Measurements from ENCODE around the gene MORC1.
"Not testable (repeated sequence)": the region's sequence is repeated elsewhere in the genome, so short reads cannot be mapped to it uniquely, and the experiment has no call there.

The MORC1 gene

GRCh38 chr3:109117939-109118338 is at the start of gene MORC1:
MORC1 (minus strand) TSS chr3:109118134; CDS start chr3:109118059, 75 bp downstream.
- DNase-seq, result no peak

GRCh38 chr3:109165905-109166304 is 48.0 kb upstream of the MORC1 start:
- DNase-seq, result no peak

GRCh38 chr3:109161487-109162123 is 43.7 kb upstream of the MORC1 start:
- no peak for DNase-seq

- DNase-seq, result no peak
Measured at GRCh38 chr3:109155828-109156227, 37.9 kb upstream of the MORC1 start.

- DNase-seq, result no peak
Measured at GRCh38 chr3:109154979-109155378, 37.0 kb upstream of the MORC1 start.

- no peak for DNase-seq
Measured at GRCh38 chr3:109152320-109152719, 34.4 kb upstream of the MORC1 start.

GRCh38 chr3:109149078-109149477 is 31.1 kb upstream of the MORC1 start:
- DNase-seq, result no peak

GRCh38 chr3:109143646-109144045 is 25.7 kb upstream of the MORC1 start:
- DNase-seq, result no peak

- no peak for DNase-seq
Measured at GRCh38 chr3:109140318-109140717, 22.4 kb upstream of the MORC1 start.

- no peak for DNase-seq
Measured at GRCh38 chr3:109137761-109138160, 19.8 kb upstream of the MORC1 start.

- no peak for DNase-seq
Measured at GRCh38 chr3:109136523-109136922, 18.6 kb upstream of the MORC1 start, which contains the start of gene C3orf85. C3orf85 (plus strand) TSS chr3:109136719; CDS start chr3:109136848, 129 bp downstream.

GRCh38 chr3:109133474-109133816 is 15.5 kb upstream of the MORC1 start:
- not testable (repeated sequence) for DNase-seq

GRCh38 chr3:109132801-109133473 is 15.0 kb upstream of the MORC1 start:
- no peak for DNase-seq

GRCh38 chr3:109131276-109131675 is 13.3 kb upstream of the MORC1 start:
- DNase-seq, result no peak

GRCh38 chr3:109127553-109127952 is 9.6 kb upstream of the MORC1 start:
- DNase-seq, result no peak

GRCh38 chr3:109125902-109126301 is 8.0 kb upstream of the MORC1 start:
- DNase-seq, result no peak

GRCh38 chr3:109122690-109123089 is 4.8 kb upstream of the MORC1 start:
- DNase-seq, result no peak

- DNase-seq, result no peak
Measured at GRCh38 chr3:109118584-109118983, 650 bp upstream of the MORC1 start.

GRCh38 chr3:109116031-109116430 is 1.9 kb downstream of the MORC1 start:
- no peak for DNase-seq

- DNase-seq, result no peak
Measured at GRCh38 chr3:109115451-109115850, 2.5 kb downstream of the MORC1 start.

GRCh38 chr3:109114746-109115145 is 3.2 kb downstream of the MORC1 start:
- no peak for DNase-seq

- no peak for DNase-seq
Measured at GRCh38 chr3:109112946-109113760, 4.8 kb downstream of the MORC1 start.

GRCh38 chr3:109109574-109109973 is 8.4 kb downstream of the MORC1 start:
- no peak for DNase-seq

GRCh38 chr3:109098079-109098644 is 19.8 kb downstream of the MORC1 start:
- DNase-seq, result no peak

Data from activated CD8-positive, alpha-beta memory T cell treated with anti-CD3 and anti-CD28 coated beads for 24 hours (primary cell).